PC-3 (cell line): ENCODE measurements around the gene KCNIP4.
A peak's percentile ranks its signal among the peaks of the same experiment; 100 is the strongest.

Experiments
- EZH2 ChIP-seq: fragments of 300-600 bp; sonication (generic); IDR thresholded peaks from one replicate; pipeline ENCODE4 v1.6.1; 2017; ENCODE audit warnings: antibody characterized with exemption, mild to moderate bottlenecking, low read length; ENCODE audit not compliant: unreplicated experiment
- EZH2phosphoT487 ChIP-seq: fragments of 300-600 bp; sonication (generic); IDR thresholded peaks from 2 replicates; pipeline ENCODE4 v1.6.1; 2018; ENCODE audit warnings: mild to moderate bottlenecking, antibody characterized with exemption, low read length, borderline replicate concordance
- TF ChIP-seq, protein P1 (sequence below): fragments of 300-600 bp; sonication (generic); conservative IDR thresholded peaks from 2 replicates; pipeline ENCODE4 v1.5.1; 2017; ENCODE audit warnings: antibody characterized with exemption, low read depth, mild to moderate bottlenecking, low read length

DNA sequence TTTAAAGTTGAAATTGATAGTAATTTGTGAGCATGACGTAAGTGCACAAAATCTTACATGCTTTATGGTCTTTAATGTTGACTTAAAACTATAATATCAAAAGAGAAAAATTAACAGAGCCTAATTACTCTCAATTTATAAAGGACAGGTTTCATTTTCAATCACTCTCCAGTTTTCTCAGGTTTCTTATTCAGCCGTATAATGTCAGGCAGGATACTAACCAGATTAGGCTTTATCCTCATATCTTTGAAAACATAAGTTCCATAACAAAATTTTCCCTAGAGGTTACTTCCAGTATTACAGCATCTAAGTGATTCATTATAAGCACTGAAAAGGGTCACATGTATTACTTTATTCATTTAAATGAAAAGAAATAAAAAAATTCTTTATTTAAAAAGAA is 756.2 kb downstream of the KCNIP4 start:
- TF ChIP-seq, protein P1, sequence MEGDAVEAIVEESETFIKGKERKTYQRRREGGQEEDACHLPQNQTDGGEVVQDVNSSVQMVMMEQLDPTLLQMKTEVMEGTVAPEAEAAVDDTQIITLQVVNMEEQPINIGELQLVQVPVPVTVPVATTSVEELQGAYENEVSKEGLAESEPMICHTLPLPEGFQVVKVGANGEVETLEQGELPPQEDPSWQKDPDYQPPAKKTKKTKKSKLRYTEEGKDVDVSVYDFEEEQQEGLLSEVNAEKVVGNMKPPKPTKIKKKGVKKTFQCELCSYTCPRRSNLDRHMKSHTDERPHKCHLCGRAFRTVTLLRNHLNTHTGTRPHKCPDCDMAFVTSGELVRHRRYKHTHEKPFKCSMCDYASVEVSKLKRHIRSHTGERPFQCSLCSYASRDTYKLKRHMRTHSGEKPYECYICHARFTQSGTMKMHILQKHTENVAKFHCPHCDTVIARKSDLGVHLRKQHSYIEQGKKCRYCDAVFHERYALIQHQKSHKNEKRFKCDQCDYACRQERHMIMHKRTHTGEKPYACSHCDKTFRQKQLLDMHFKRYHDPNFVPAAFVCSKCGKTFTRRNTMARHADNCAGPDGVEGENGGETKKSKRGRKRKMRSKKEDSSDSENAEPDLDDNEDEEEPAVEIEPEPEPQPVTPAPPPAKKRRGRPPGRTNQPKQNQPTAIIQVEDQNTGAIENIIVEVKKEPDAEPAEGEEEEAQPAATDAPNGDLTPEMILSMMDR: peak; percentile 21; the same call in 1 of the 2 replicates
- TF ChIP-seq EZH2 (no peak), EZH2phosphoT487 (no peak)
